H1 (cell line): ENCODE measurements around the gene MAPK9.

Experiments
- ASH2L ChIP-seq: fragments of 200-600, 300-600 bp; sonication (generic); IDR thresholded peaks from one replicate; pipeline ENCODE4 v1.7.1; 2017; ENCODE audit warnings: low read length
- CHD2 ChIP-seq: IDR thresholded peaks from 2 replicates; pipeline ENCODE4 v1.6.1; 2012; ENCODE audit warnings: low read length, improper control_type of control experiment
- EP300 ChIP-seq, 2 experiments: IDR thresholded peaks; 1 replicate in 1 of 2; 2 replicates in 1 of 2; pipeline ENCODE4 v1.6.1; 2011 to 2012; ENCODE audit warnings: low read depth in 2 of 2, low read length in 2 of 2, mild to moderate bottlenecking in 2 of 2, borderline replicate concordance in 1 of 2, inconsistent platforms in 1 of 2, moderate library complexity in 1 of 2
- KDM1A ChIP-seq: fragments of 200-600, 300-600 bp; sonication (generic); IDR thresholded peaks from 2 replicates; pipeline ENCODE4 v1.7.1; 2016; ENCODE audit warnings: mild to moderate bottlenecking, low read length, borderline replicate concordance
- POLR2A ChIP-seq, 2 experiments: IDR thresholded peaks; 1 replicate in 1 of 2; 2 replicates in 1 of 2; pipeline ENCODE4 v1.6.1; 2011; ENCODE audit warnings: low read depth in 2 of 2, low read length in 2 of 2, mild to moderate bottlenecking in 2 of 2; ENCODE audit errors: control extremely low read depth in 1 of 2
- POLR2AphosphoS5 ChIP-seq: IDR thresholded peaks from 2 replicates; pipeline ENCODE4 v1.6.1; 2011; ENCODE audit warnings: low read depth, low read length
- RAD21 ChIP-seq, 2 experiments: IDR thresholded peaks in 1 of 2; conservative IDR thresholded peaks in 1 of 2; 2 replicates each; pipeline ENCODE4 v1.6.1; 2011; ENCODE audit warnings: low read depth in 2 of 2, low read length in 2 of 2, improper control_type of control experiment in 1 of 2, inconsistent platforms in 1 of 2, mild to moderate bottlenecking in 1 of 2, moderate library complexity in 1 of 2
- SUZ12 ChIP-seq: fragments of 200-600 bp; sonication (generic); IDR thresholded peaks from 2 replicates; pipeline ENCODE4 v1.6.1; 2012; ENCODE audit warnings: mild to moderate bottlenecking, inconsistent platforms, low read length, moderate library complexity, mixed read lengths
- TF ChIP-seq, protein P1 (sequence below), 3 experiments: IDR thresholded peaks; 1 replicate in 2 of 3; 2 replicates in 1 of 3; pipeline versions ENCODE4 v1.5.1 to v1.6.1; 2011; ENCODE audit warnings: low read length in 3 of 3, mild to moderate bottlenecking in 3 of 3, inconsistent platforms in 2 of 3, low read depth in 1 of 3, moderate library complexity in 1 of 3; ENCODE audit not compliant: insufficient read depth in 1 of 3; ENCODE audit errors: control extremely low read depth in 1 of 3
- TF ChIP-seq, protein P2 (sequence below): IDR thresholded peaks from 2 replicates; pipeline ENCODE4 v1.6.1; 2012; ENCODE audit warnings: low read length, inconsistent platforms

DNA sequence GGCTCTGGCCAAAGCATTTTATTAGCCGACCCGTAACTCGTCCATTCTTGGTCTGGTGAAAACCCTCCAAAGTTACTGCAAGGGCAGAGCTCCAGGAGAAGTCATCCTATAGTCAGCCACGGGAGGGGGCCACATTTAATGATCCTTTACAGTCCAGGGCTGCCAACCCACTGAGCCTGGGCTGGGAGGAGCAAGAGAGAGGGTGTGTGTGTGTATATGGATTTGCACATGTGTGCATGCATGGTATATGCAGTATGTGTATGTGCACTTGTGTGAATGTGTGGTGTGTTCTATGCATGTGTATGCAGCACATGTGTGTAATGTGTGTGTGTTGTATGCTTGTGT, 78.7 kb downstream of the MAPK9 start:
- TF ChIP-seq RAD21 (IDR thresholded peaks at IDR 0.05 in 1 of 2, conservative IDR thresholded peaks at IDR 0.05 in 1 of 2; ENCODE audit: low read depth in 2 of 2, low read length in 2 of 2) (no peak), POLR2A (IDR thresholded peaks at IDR 0.05; ENCODE audit: control extremely low read depth in 1 of 2, low read depth in 2 of 2, low read length in 2 of 2) (no peak), SUZ12 (no peak), POLR2AphosphoS5 (no peak), KDM1A (no peak), ASH2L (no peak), EP300 (IDR thresholded peaks at IDR 0.05; ENCODE audit: borderline replicate concordance in 1 of 2, low read depth in 2 of 2, low read length in 2 of 2) (no peak), CHD2 (no peak)
- TF ChIP-seq, protein P1, sequence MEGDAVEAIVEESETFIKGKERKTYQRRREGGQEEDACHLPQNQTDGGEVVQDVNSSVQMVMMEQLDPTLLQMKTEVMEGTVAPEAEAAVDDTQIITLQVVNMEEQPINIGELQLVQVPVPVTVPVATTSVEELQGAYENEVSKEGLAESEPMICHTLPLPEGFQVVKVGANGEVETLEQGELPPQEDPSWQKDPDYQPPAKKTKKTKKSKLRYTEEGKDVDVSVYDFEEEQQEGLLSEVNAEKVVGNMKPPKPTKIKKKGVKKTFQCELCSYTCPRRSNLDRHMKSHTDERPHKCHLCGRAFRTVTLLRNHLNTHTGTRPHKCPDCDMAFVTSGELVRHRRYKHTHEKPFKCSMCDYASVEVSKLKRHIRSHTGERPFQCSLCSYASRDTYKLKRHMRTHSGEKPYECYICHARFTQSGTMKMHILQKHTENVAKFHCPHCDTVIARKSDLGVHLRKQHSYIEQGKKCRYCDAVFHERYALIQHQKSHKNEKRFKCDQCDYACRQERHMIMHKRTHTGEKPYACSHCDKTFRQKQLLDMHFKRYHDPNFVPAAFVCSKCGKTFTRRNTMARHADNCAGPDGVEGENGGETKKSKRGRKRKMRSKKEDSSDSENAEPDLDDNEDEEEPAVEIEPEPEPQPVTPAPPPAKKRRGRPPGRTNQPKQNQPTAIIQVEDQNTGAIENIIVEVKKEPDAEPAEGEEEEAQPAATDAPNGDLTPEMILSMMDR (IDR thresholded peaks at IDR 0.05; ENCODE audit: control extremely low read depth in 1 of 3, insufficient read depth in 1 of 3, low read depth in 1 of 3, low read length in 3 of 3), result no peak
- TF ChIP-seq, protein P2, sequence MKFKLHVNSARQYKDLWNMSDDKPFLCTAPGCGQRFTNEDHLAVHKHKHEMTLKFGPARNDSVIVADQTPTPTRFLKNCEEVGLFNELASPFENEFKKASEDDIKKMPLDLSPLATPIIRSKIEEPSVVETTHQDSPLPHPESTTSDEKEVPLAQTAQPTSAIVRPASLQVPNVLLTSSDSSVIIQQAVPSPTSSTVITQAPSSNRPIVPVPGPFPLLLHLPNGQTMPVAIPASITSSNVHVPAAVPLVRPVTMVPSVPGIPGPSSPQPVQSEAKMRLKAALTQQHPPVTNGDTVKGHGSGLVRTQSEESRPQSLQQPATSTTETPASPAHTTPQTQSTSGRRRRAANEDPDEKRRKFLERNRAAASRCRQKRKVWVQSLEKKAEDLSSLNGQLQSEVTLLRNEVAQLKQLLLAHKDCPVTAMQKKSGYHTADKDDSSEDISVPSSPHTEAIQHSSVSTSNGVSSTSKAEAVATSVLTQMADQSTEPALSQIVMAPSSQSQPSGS, result no peak
